ENCODE results near the gene MATN1.

The MATN1 gene

DNA sequence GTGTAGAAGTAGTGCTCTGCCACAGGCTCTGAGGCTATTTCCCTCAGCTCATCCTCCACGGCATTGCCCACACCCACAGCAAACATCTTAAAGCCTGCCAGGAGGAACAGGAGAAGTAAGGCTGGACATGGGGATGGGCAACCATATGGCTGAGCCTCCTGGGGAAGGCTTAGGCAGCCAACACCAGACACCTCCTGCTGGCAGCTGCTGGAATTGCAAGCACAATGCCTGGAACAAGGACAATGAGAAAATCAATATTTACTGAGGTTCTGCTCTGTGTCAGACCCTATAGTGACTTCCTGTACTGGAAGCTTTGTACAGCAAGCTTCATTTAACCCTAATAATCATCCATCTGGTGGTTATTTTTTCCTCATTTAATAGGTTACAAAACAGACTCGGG, 8.2 kb downstream of the MATN1 start:
- DNase-seq (ENCODE audit: low read depth in 1 of 2, low spot score in 1 of 2), result peak in 1 of 2 experiments; percentile 23
- no peaks in the 10 kb centered on the region for H3K27me3 ChIP-seq (ENCODE audit: insufficient read depth, poor library complexity, severe bottlenecking)
- TF ChIP-seq, protein P1, sequence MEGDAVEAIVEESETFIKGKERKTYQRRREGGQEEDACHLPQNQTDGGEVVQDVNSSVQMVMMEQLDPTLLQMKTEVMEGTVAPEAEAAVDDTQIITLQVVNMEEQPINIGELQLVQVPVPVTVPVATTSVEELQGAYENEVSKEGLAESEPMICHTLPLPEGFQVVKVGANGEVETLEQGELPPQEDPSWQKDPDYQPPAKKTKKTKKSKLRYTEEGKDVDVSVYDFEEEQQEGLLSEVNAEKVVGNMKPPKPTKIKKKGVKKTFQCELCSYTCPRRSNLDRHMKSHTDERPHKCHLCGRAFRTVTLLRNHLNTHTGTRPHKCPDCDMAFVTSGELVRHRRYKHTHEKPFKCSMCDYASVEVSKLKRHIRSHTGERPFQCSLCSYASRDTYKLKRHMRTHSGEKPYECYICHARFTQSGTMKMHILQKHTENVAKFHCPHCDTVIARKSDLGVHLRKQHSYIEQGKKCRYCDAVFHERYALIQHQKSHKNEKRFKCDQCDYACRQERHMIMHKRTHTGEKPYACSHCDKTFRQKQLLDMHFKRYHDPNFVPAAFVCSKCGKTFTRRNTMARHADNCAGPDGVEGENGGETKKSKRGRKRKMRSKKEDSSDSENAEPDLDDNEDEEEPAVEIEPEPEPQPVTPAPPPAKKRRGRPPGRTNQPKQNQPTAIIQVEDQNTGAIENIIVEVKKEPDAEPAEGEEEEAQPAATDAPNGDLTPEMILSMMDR (IDR thresholded peaks at IDR 0.05; ENCODE audit: insufficient read depth, low read length), result peak; percentile 56
- TF ChIP-seq GABPA (IDR thresholded peaks at IDR 0.05; ENCODE audit: low read depth), result no peak
- no peak overlapping the region for H3K4me3 ChIP-seq (replicated peaks; ENCODE audit: insufficient read depth, low read length)
- no peak overlapping the region for H3K27ac ChIP-seq (replicated peaks)

DNA sequence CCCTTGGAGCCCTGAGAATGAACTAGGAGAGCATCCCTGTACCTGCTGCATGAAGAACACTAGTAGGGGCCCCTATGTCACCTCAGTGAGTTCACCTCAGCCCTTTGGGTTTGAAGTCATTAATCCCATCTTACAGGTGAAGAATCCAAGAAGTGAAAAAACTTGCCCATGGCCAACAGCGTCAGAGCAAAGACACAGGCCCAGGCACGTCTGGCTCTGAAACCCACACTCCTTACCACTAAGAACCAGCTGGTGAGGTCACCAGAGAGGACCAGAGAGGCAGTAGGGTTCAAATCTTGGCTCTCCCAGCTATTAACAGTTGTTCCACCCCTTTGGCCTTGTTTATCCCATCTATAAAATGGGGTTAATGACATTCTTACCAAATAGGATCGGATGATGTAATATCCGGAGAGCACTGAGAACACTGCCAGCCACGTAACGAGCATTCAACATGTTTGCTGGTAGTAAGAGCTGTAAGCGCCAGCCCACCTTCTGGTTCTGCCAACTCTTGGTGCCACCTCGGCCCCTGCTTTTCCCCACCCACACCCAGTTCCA, 8.8 kb downstream of the MATN1 start:
- no peak overlapping the region for H3K27ac ChIP-seq (replicated peaks)
- no peak overlapping the region for H3K4me3 ChIP-seq (replicated peaks; ENCODE audit: insufficient read depth, low read length)
- no peak for TF ChIP-seq GABPA (IDR thresholded peaks at IDR 0.05; ENCODE audit: low read depth)
- TF ChIP-seq, protein P2, sequence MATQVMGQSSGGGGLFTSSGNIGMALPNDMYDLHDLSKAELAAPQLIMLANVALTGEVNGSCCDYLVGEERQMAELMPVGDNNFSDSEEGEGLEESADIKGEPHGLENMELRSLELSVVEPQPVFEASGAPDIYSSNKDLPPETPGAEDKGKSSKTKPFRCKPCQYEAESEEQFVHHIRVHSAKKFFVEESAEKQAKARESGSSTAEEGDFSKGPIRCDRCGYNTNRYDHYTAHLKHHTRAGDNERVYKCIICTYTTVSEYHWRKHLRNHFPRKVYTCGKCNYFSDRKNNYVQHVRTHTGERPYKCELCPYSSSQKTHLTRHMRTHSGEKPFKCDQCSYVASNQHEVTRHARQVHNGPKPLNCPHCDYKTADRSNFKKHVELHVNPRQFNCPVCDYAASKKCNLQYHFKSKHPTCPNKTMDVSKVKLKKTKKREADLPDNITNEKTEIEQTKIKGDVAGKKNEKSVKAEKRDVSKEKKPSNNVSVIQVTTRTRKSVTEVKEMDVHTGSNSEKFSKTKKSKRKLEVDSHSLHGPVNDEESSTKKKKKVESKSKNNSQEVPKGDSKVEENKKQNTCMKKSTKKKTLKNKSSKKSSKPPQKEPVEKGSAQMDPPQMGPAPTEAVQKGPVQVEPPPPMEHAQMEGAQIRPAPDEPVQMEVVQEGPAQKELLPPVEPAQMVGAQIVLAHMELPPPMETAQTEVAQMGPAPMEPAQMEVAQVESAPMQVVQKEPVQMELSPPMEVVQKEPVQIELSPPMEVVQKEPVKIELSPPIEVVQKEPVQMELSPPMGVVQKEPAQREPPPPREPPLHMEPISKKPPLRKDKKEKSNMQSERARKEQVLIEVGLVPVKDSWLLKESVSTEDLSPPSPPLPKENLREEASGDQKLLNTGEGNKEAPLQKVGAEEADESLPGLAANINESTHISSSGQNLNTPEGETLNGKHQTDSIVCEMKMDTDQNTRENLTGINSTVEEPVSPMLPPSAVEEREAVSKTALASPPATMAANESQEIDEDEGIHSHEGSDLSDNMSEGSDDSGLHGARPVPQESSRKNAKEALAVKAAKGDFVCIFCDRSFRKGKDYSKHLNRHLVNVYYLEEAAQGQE (IDR thresholded peaks at IDR 0.05; ENCODE audit: insufficient replicate concordance, low read depth), result no peak
- TF ChIP-seq, protein P1 (IDR thresholded peaks at IDR 0.05; ENCODE audit: insufficient read depth, low read length), result no peak
- TF ChIP-seq POLR2AphosphoS5 (IDR thresholded peaks at IDR 0.05; ENCODE audit: low read depth), result no peak
- TF ChIP-seq SPI1 (IDR thresholded peaks at IDR 0.05; ENCODE audit: borderline replicate concordance, low read depth), result no peak
- H3K27me3 ChIP-seq (ENCODE audit: insufficient read depth, poor library complexity, severe bottlenecking), result no peaks in the 10 kb centered on the region
- no peak for DNase-seq (ENCODE audit: low read depth in 1 of 2, low spot score in 1 of 2)

DNA sequence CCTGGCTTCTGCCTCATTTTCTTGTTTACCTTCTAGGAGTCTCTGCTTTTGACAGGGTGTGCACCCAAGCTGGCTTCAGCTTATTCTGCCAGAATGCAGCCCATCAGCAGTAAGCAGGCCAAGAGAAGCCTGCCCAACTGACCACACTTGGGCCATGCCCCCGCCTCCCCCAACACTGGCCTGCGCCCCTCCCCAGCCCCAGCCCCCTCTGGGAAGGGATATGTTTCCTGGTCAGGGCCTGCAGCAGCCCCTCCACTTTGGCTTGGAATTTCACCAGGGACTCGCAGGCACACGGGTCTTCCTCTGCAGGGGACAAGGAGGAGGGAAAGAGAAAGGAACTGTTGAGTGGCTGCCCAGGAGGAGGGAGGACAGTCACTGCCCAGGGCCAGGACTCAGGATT, 9.4 kb downstream of the MATN1 start:
- TF ChIP-seq SPI1 (IDR thresholded peaks at IDR 0.05; ENCODE audit: borderline replicate concordance, low read depth) (no peak), GABPA (IDR thresholded peaks at IDR 0.05; ENCODE audit: low read depth) (no peak)
- TF ChIP-seq, protein P2 (IDR thresholded peaks at IDR 0.05; ENCODE audit: insufficient replicate concordance, low read depth), result no peak
- Histone ChIP-seq H3K27ac (replicated peaks) (no peak overlapping the region), H3K27me3 (ENCODE audit: insufficient read depth, poor library complexity, severe bottlenecking) (no peaks in the 10 kb centered on the region), H3K4me3 (replicated peaks; ENCODE audit: insufficient read depth, low read length) (no peak overlapping the region)
- DNase-seq (ENCODE audit: low read depth in 1 of 2, low spot score in 1 of 2), result no peak

DNA sequence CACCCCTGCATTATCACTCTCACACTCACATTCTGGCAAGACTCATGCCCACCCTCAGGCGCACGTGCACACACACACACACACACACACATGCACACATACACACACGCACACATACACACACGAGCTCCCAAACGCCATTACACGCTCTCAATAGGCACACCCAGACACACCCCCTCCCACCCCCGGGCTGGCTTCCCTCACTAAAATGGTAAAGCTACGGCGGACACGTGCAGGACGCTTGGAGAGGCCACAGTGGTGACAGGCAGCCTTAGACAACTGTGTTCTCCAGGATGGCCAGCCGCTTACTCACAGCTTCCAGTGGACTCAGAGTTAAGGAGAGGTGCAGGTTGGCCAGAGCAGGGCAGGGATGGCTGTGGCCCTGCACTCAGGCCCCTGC, 10.1 kb downstream of the MATN1 start:
- no peak for DNase-seq (ENCODE audit: low read depth in 1 of 2, low spot score in 1 of 2)
- TF ChIP-seq SPI1 (IDR thresholded peaks at IDR 0.05; ENCODE audit: borderline replicate concordance, low read depth), result no peak
- no peak for TF ChIP-seq GABPA (IDR thresholded peaks at IDR 0.05; ENCODE audit: low read depth)
- no peak for TF ChIP-seq POLR2AphosphoS5 (IDR thresholded peaks at IDR 0.05; ENCODE audit: low read depth)
- no peak overlapping the region for H3K27ac ChIP-seq (replicated peaks)
- H3K4me3 ChIP-seq (replicated peaks; ENCODE audit: insufficient read depth, low read length), result no peak overlapping the region
- H3K27me3 ChIP-seq (ENCODE audit: insufficient read depth, poor library complexity, severe bottlenecking), result no peaks in the 10 kb centered on the region

DNA sequence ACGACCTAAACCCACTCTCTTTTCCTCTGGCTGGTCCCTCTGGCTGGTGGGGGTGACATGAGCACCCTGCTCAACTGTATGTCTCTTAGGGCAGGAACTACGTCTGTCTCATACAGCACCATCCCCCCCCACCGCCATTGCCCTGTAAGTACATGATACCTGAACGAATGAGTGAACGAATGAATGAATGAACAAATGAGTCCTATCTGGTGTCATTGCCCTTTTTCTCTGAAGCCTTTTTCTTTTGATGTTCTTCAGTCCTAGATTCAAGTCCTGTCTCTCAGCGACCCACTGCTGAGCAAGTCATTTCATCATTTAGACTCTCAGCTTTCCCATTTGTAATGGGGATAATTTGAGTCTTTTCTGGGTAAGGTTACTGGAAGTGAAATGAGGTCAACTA, 10.8 kb downstream of the MATN1 start:
- no peak for TF ChIP-seq POLR2AphosphoS5 (IDR thresholded peaks at IDR 0.05; ENCODE audit: low read depth)
- no peak for TF ChIP-seq GABPA (IDR thresholded peaks at IDR 0.05; ENCODE audit: low read depth)
- TF ChIP-seq, protein P2 (IDR thresholded peaks at IDR 0.05; ENCODE audit: insufficient replicate concordance, low read depth), result no peak
- TF ChIP-seq, protein P1 (IDR thresholded peaks at IDR 0.05; ENCODE audit: insufficient read depth, low read length), result no peak
- TF ChIP-seq SPI1 (IDR thresholded peaks at IDR 0.05; ENCODE audit: borderline replicate concordance, low read depth), result no peak
- H3K27ac ChIP-seq (replicated peaks), result no peak overlapping the region
- DNase-seq (ENCODE audit: low read depth in 1 of 2, low spot score in 1 of 2), result no peak

More for the DNA sequence above, 10.8 kb downstream of the MATN1 start:
- H3K4me3 ChIP-seq (replicated peaks; ENCODE audit: insufficient read depth, low read length), result no peak overlapping the region
- no peaks in the 10 kb centered on the region for H3K27me3 ChIP-seq (ENCODE audit: insufficient read depth, poor library complexity, severe bottlenecking)
